HG03558 (cell line): ENCODE measurements around the gene SPIB.
"Not testable (repeated sequence)": the region's sequence is repeated elsewhere in the genome, so short reads cannot be mapped to it uniquely, and the experiment has no call there.

ENCODE experiments used
- ATAC-seq: cut with Tn5 transposase; IDR thresholded peaks from one replicate; pipeline ENCODE4 v1.9.1; 2021; ENCODE audit warnings: moderate number of reproducible peaks; ENCODE audit not compliant: unreplicated experiment; ENCODE audit errors: extremely low read depth

The SPIB gene

GRCh38 chr19:50390295-50390694, 28.4 kb upstream of the SPIB start:
- not testable (repeated sequence) for ATAC-seq

DNA sequence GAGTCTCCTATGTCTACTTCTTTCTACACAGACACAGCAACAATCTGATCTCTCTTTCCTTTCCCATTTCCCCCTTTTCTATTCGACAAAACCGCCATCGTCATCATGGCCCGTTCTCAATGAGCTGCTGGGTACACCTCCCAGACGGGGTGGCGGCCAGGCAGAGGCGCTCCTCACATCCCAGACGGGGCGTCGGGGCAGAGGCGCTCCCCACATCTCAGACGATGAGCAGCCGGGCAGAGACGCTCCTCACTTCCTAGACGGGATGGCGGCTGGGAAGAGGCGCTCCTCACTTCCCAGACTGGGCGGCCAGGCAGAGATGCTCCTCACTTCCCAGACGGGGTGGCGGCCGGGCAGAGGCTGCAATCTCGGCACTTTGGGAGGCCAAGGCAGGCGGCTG, 27.8 kb upstream of the SPIB start:
- not testable (repeated sequence) for ATAC-seq

- no peak for ATAC-seq
These were observed 26.0 kb upstream of the SPIB start for GRCh38 chr19:50392759-50393158.

DNA sequence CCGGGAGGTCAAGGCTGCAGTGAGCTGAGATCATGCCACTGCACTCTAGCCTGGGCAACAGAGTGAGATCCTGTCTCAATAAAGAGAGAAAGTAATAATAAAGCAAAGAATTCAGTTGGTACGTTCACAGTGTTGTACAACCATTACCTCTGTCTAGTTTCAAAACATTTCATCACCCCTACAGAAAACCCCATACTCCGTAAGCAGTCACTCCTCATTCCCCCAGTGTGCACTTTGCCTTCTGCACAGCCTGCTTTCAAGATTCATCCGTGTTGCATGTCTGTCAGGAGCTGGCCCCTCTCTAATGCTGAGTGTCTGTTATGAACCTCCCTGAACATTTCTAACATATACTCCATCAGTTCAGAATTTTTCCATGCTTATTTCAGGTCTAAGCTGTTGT, 25.1 kb upstream of the SPIB start:
- ATAC-seq, result no peak

DNA sequence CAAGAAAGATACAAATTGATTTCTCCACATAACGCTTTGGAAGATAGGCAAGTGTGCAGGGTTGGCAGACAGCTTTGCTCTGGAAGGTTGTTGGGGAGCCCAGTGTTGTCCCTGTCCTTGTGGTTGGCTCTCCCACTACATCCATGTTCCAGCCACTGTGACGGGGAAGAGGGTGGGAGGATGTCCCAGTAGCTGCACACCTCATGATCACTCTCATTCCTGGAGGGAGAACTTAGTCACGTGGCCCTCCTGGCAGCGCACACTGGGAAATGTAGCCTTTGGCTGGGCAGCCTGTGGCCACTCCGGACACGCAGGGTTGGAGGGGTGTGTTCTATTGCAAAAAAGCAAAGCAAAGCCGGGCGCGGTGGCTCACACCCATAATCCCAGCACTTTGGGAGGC, 24.7 kb upstream of the SPIB start:
- ATAC-seq, result no peak

DNA sequence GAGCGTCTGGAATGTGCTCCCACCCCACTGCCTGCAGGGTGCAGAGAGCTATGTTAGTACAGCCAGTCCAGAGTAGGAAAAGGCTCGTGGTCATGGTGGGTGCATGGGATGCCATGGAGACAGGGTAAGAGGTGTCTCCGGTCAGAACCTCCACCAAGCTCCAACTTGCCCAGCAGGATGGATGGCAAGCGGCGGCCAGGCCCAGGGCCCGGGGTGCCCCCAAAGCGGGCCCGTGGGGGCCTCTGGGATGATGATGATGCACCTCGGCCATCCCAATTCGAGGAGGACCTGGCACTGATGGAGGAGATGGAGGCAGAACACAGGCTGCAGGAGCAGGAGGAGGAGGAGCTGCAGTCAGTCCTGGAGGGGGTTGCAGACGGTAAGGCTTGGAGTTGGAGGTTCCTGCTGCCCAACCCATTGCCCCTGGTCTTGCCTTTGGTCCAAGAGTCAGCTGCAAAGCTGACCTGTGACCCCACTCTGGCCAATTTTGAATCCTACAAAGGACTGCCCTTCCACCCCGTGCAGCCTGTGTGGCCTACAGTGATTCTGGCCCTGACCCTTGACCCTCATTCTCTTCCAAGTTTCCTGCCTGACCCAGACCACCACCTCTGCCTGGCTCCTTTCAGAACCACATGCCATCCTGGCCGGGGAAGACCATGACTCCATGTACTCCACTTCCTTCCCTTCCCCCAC, 19.9 kb upstream of the SPIB start:
- no peak for ATAC-seq

DNA sequence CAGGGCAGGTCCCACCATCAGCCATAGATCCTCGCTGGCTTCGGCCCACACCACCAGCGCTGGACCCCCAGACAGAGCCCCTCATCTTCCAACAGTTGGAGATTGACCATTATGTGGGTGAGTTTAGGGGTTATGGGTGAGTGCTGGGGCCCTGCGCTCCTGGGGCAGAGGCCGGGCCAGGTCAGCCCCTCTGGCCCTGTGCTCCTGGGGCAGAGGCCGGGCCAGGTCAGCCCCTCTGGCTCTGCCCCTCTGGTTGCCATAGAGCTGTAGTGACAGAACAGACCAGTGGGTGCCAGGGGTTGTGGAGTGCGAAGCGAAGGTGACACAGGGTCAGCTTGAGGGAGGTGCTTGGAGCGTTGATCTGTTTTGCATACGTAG, 19.4 kb upstream of the SPIB start:
- no peak for ATAC-seq

GRCh38 chr19:50401605-50402450, 16.9 kb upstream of the SPIB start:
- ATAC-seq, result no peak

- no peak for ATAC-seq
These were observed 16.0 kb upstream of the SPIB start for GRCh38 chr19:50402544-50403301.

- no peak for ATAC-seq
These were observed 12.4 kb upstream of the SPIB start for GRCh38 chr19:50406156-50406820.

- no peak for ATAC-seq
These were observed 11.9 kb upstream of the SPIB start for GRCh38 chr19:50406829-50407228.

GRCh38 chr19:50409347-50409746, 9.4 kb upstream of the SPIB start:
- ATAC-seq, result no peak

DNA sequence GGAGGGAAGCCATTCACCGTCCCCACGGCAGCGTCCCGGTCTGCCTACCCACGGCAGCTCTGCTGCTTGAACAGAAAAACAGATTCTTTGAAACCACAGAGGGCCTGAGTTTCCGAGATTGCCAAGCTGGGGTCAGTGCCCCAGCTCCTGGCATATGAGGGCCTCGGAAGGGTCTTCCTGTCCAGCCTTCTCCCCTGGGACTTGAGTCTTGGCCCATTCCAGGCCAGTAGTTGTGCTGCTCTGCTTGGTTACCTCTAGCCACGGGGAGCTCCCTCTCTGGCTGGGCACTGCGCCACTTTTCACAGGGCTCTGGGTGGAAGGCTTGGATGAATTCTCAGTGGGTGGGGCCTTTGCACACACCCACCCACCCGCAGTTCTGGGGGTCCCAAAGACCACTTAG, 8.6 kb upstream of the SPIB start:
- no peak for ATAC-seq

DNA sequence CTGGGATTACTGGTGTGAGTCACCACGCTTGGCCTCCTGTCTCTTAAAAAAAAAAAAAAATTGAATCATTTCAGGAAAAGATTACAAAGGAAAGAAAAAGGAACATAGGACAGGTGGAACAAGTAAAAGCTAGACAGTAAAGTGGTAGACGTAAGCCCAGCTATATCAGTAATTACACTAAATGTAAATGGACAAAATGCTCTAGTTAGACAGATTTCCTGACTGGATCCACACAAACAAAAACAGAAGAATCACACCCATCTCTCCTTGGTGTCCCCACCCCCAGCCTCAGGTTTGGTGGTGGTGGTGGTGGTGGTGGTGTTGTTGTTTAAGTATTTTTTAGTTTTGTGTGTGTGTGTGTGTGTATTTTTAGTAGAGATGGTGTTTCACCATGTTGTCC, 6.3 kb upstream of the SPIB start:
- no peak for ATAC-seq

GRCh38 chr19:50413096-50413495, 5.6 kb upstream of the SPIB start:
- no peak for ATAC-seq

DNA sequence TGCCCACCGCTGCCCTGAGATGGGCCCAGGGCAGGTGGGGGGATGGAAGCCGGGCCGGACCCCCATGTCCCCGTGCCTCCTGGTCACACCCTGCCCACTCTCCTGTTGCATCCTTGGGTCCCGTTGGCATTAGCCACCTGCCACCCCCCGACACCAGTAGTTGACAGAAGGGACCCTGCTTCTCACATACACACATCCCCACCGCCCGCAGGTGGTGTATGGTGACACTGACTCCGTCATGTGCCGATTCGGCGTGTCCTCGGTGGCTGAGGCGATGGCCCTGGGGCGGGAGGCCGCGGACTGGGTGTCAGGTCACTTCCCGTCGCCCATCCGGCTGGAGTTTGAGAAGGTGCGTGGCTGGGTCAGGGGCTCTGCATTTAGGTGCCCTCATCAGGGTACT, 5.2 kb upstream of the SPIB start:
- ATAC-seq, result no peak

- no peak for ATAC-seq
These were observed 3.7 kb upstream of the SPIB start for GRCh38 chr19:50414864-50415660.

DNA sequence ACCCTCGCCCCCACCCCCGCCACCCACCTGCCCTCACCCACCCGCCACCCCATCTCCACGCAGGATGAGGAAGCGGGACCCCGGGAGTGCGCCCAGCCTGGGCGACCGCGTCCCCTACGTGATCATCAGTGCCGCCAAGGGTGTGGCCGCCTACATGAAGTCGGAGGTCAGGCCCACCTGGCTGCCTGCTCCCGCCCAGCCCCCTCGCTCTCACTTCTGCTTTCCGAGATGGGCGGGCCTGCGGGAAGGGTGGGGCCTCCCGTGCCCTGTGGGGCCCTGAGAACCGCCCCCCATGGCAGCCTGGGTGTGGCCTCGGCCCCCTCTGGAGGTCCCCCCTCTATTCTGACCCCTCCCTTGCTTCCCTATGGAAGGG, 3.1 kb upstream of the SPIB start:
- no peak for ATAC-seq

DNA sequence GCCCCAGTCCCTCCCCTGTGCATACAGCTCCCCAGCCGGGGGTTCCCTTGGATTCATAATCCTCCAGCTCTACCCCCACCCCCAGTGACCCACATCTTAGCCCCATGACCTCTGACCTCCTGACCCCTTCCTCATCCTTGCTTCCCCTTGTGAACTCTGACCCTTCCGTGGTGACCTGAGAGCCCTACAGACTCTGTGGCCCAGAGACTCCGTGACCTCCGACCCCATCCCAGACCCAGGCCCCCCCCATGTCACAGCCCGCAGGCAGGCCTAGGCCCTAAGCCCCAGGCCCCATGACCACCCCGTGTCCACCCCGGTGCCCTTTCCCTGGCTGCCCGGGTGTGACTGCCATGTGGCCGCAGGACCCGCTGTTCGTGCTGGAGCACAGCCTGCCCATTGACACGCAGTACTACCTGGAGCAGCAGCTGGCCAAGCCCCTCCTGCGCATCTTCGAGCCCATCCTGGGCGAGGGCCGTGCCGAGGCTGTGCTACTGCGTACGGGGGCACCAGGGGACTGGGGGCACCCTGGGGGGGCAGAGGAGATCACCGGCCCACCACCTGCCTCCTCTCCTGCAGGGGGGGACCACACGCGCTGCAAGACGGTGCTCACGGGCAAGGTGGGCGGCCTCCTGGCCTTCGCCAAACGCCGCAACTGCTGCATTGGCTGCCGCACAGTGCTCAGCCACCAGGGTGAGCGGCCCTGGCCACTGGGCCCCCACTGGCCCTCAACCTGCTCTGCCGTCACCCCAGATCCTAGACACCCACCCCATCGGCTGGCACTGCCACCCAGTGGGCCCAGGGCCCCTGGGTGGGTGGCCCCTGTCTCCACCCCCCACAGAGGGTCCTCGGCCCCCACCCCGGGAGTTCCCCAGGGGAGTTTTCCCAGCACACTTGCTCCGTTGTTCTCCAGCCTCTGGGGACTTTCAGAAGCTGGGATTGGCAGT, 2.4 kb upstream of the SPIB start:
- ATAC-seq, result no peak
